ENCODE results near the gene PKHD1.

Gene PKHD1

GRCh38 chr6:51598171-51598570 is 489.2 kb downstream of the PKHD1 start:
- Histone ChIP-seq H3K4me1 (ENCODE audit: control insufficient read depth, insufficient read depth, low read length) (no peaks in the 10 kb centered on the region), H3K27me3 (ENCODE audit: control insufficient read depth, insufficient read depth, low read length, poor library complexity, severe bottlenecking) (no peaks in the 10 kb centered on the region), H3K9me3 (ENCODE audit: control insufficient read depth, low read length) (no peaks in the 10 kb centered on the region), H3K27ac (ENCODE audit: insufficient read depth, low read depth, low read length, poor library complexity, severe bottlenecking) (no peak overlapping the region), H3K36me3 (ENCODE audit: control insufficient read depth, insufficient read depth, low read length) (no peaks in the 10 kb centered on the region), H3K4me3 (ENCODE audit: insufficient read depth, low read depth, low read length) (no peak overlapping the region)
- 96 to 97% methylated on average over 18 of the region's 18 CpGs for WGBS, 2 experiments

- Histone ChIP-seq H3K36me3 (ENCODE audit: control insufficient read depth, insufficient read depth, low read length) (no peaks in the 10 kb centered on the region), H3K4me3 (ENCODE audit: insufficient read depth, low read depth, low read length) (no peak overlapping the region), H3K27ac (ENCODE audit: insufficient read depth, low read depth, low read length, poor library complexity, severe bottlenecking) (no peak overlapping the region), H3K27me3 (ENCODE audit: control insufficient read depth, insufficient read depth, low read length, poor library complexity, severe bottlenecking) (no peaks in the 10 kb centered on the region), H3K9me3 (ENCODE audit: control insufficient read depth, low read length) (no peaks in the 10 kb centered on the region), H3K4me1 (ENCODE audit: control insufficient read depth, insufficient read depth, low read length) (no peaks in the 10 kb centered on the region)
- WGBS, 2 experiments = 93 to 94% methylated on average over 1 of the region's 1 CpG
These were observed 492.4 kb downstream of the PKHD1 start for GRCh38 chr6:51594981-51595380.

- Histone ChIP-seq H3K36me3 (ENCODE audit: control insufficient read depth, insufficient read depth, low read length) (no peaks in the 10 kb centered on the region), H3K4me3 (ENCODE audit: insufficient read depth, low read depth, low read length) (no peak overlapping the region), H3K27me3 (ENCODE audit: control insufficient read depth, insufficient read depth, low read length, poor library complexity, severe bottlenecking) (no peaks in the 10 kb centered on the region), H3K9me3 (ENCODE audit: control insufficient read depth, low read length) (no peaks in the 10 kb centered on the region), H3K27ac (ENCODE audit: insufficient read depth, low read depth, low read length, poor library complexity, severe bottlenecking) (no peak overlapping the region), H3K4me1 (ENCODE audit: control insufficient read depth, insufficient read depth, low read length) (no peaks in the 10 kb centered on the region)
These were observed 502.1 kb downstream of the PKHD1 start for GRCh38 chr6:51585264-51585663.

- Histone ChIP-seq H3K4me1 (ENCODE audit: control insufficient read depth, insufficient read depth, low read length) (no peaks in the 10 kb centered on the region), H3K27me3 (ENCODE audit: control insufficient read depth, insufficient read depth, low read length, poor library complexity, severe bottlenecking) (no peaks in the 10 kb centered on the region), H3K4me3 (ENCODE audit: insufficient read depth, low read depth, low read length) (no peak overlapping the region), H3K9me3 (ENCODE audit: control insufficient read depth, low read length) (no peaks in the 10 kb centered on the region), H3K27ac (ENCODE audit: insufficient read depth, low read depth, low read length, poor library complexity, severe bottlenecking) (no peak overlapping the region), H3K36me3 (ENCODE audit: control insufficient read depth, insufficient read depth, low read length) (no peaks in the 10 kb centered on the region)
- 88 to 95% methylated on average over 3 of the region's 3 CpGs for WGBS, 2 experiments
These were observed 503.2 kb downstream of the PKHD1 start for GRCh38 chr6:51584163-51584562.

- Histone ChIP-seq H3K4me1 (ENCODE audit: control insufficient read depth, insufficient read depth, low read length) (no peaks in the 10 kb centered on the region), H3K4me3 (ENCODE audit: insufficient read depth, low read depth, low read length) (no peak overlapping the region), H3K27ac (ENCODE audit: insufficient read depth, low read depth, low read length, poor library complexity, severe bottlenecking) (no peak overlapping the region), H3K36me3 (ENCODE audit: control insufficient read depth, insufficient read depth, low read length) (no peaks in the 10 kb centered on the region), H3K9me3 (ENCODE audit: control insufficient read depth, low read length) (no peaks in the 10 kb centered on the region), H3K27me3 (ENCODE audit: control insufficient read depth, insufficient read depth, low read length, poor library complexity, severe bottlenecking) (no peaks in the 10 kb centered on the region)
- 92 to 94% methylated on average over 5 of the region's 5 CpGs for WGBS, 2 experiments
These were observed 508.4 kb downstream of the PKHD1 start for GRCh38 chr6:51578994-51579393.

GRCh38 chr6:51578362-51578761 is 509.1 kb downstream of the PKHD1 start:
- Histone ChIP-seq H3K9me3 (ENCODE audit: control insufficient read depth, low read length) (no peaks in the 10 kb centered on the region), H3K4me1 (ENCODE audit: control insufficient read depth, insufficient read depth, low read length) (no peaks in the 10 kb centered on the region), H3K27ac (ENCODE audit: insufficient read depth, low read depth, low read length, poor library complexity, severe bottlenecking) (no peak overlapping the region), H3K36me3 (ENCODE audit: control insufficient read depth, insufficient read depth, low read length) (no peaks in the 10 kb centered on the region), H3K27me3 (ENCODE audit: control insufficient read depth, insufficient read depth, low read length, poor library complexity, severe bottlenecking) (no peaks in the 10 kb centered on the region), H3K4me3 (ENCODE audit: insufficient read depth, low read depth, low read length) (no peak overlapping the region)
- 92% methylated on average over 2 of the region's 2 CpGs; no CpG with 5 or more reads in 1 of the 2 experiments for WGBS, 2 experiments

GRCh38 chr6:51574040-51574439 is 513.4 kb downstream of the PKHD1 start:
- WGBS, 2 experiments = 70 to 100% methylated on average over 1 of the region's 1 CpG
- Histone ChIP-seq H3K4me3 (ENCODE audit: insufficient read depth, low read depth, low read length) (no peak overlapping the region), H3K27ac (ENCODE audit: insufficient read depth, low read depth, low read length, poor library complexity, severe bottlenecking) (no peak overlapping the region), H3K27me3 (ENCODE audit: control insufficient read depth, insufficient read depth, low read length, poor library complexity, severe bottlenecking) (no peaks in the 10 kb centered on the region), H3K36me3 (ENCODE audit: control insufficient read depth, insufficient read depth, low read length) (no peaks in the 10 kb centered on the region), H3K4me1 (ENCODE audit: control insufficient read depth, insufficient read depth, low read length) (no peaks in the 10 kb centered on the region), H3K9me3 (ENCODE audit: control insufficient read depth, low read length) (no peaks in the 10 kb centered on the region)

- no peaks in the 10 kb centered on the region for H3K4me1 ChIP-seq (ENCODE audit: control insufficient read depth, insufficient read depth, low read length)
- H3K27ac ChIP-seq (ENCODE audit: insufficient read depth, low read depth, low read length, poor library complexity, severe bottlenecking) = no peak overlapping the region
- no peaks in the 10 kb centered on the region for H3K27me3 ChIP-seq (ENCODE audit: control insufficient read depth, insufficient read depth, low read length, poor library complexity, severe bottlenecking)
- 91 to 93% methylated on average over 1 of the region's 1 CpG for WGBS, 2 experiments
- H3K9me3 ChIP-seq (ENCODE audit: control insufficient read depth, low read length) = no peaks in the 10 kb centered on the region
- H3K4me3 ChIP-seq (ENCODE audit: insufficient read depth, low read depth, low read length) = no peak overlapping the region
- no peaks in the 10 kb centered on the region for H3K36me3 ChIP-seq (ENCODE audit: control insufficient read depth, insufficient read depth, low read length)
These were observed 516.2 kb downstream of the PKHD1 start for GRCh38 chr6:51571168-51571567.

- 87 to 91% methylated on average over 4 to 5 of the region's 5 CpGs for WGBS, 2 experiments
- H3K9me3 ChIP-seq (ENCODE audit: control insufficient read depth, low read length) = no peaks in the 10 kb centered on the region
- H3K27ac ChIP-seq (ENCODE audit: insufficient read depth, low read depth, low read length, poor library complexity, severe bottlenecking) = no peak overlapping the region
- no peaks in the 10 kb centered on the region for H3K4me1 ChIP-seq (ENCODE audit: control insufficient read depth, insufficient read depth, low read length)
- no peaks in the 10 kb centered on the region for H3K36me3 ChIP-seq (ENCODE audit: control insufficient read depth, insufficient read depth, low read length)
- H3K4me3 ChIP-seq (ENCODE audit: insufficient read depth, low read depth, low read length) = no peak overlapping the region
- H3K27me3 ChIP-seq (ENCODE audit: control insufficient read depth, insufficient read depth, low read length, poor library complexity, severe bottlenecking) = no peaks in the 10 kb centered on the region
These were observed 517.1 kb downstream of the PKHD1 start for GRCh38 chr6:51570168-51570921.

GRCh38 chr6:51569594-51569993 is 517.8 kb downstream of the PKHD1 start:
- no peak overlapping the region for H3K27ac ChIP-seq (ENCODE audit: insufficient read depth, low read depth, low read length, poor library complexity, severe bottlenecking)
- 92 to 100% methylated on average over 1 of the region's 1 CpG for WGBS, 2 experiments
- no peaks in the 10 kb centered on the region for H3K36me3 ChIP-seq (ENCODE audit: control insufficient read depth, insufficient read depth, low read length)
- H3K4me1 ChIP-seq (ENCODE audit: control insufficient read depth, insufficient read depth, low read length) = no peaks in the 10 kb centered on the region
- H3K27me3 ChIP-seq (ENCODE audit: control insufficient read depth, insufficient read depth, low read length, poor library complexity, severe bottlenecking) = no peaks in the 10 kb centered on the region
- H3K9me3 ChIP-seq (ENCODE audit: control insufficient read depth, low read length) = no peaks in the 10 kb centered on the region
- H3K4me3 ChIP-seq (ENCODE audit: insufficient read depth, low read depth, low read length) = no peak overlapping the region

GRCh38 chr6:51568771-51569170 is 518.6 kb downstream of the PKHD1 start:
- Histone ChIP-seq H3K9me3 (ENCODE audit: control insufficient read depth, low read length) (no peaks in the 10 kb centered on the region), H3K4me3 (ENCODE audit: insufficient read depth, low read depth, low read length) (no peak overlapping the region), H3K4me1 (ENCODE audit: control insufficient read depth, insufficient read depth, low read length) (no peaks in the 10 kb centered on the region), H3K36me3 (ENCODE audit: control insufficient read depth, insufficient read depth, low read length) (no peaks in the 10 kb centered on the region), H3K27me3 (ENCODE audit: control insufficient read depth, insufficient read depth, low read length, poor library complexity, severe bottlenecking) (no peaks in the 10 kb centered on the region), H3K27ac (ENCODE audit: insufficient read depth, low read depth, low read length, poor library complexity, severe bottlenecking) (no peak overlapping the region)
- WGBS, 2 experiments = 83 to 91% methylated on average over 2 of the region's 2 CpGs
